GM12878 (cell line): Measurements from ENCODE around the gene YARS1. TPM values are rescaled to one million over a fixed set of nuclear protein-coding genes. Genes with fewer than 3 reads are reported as not detected.

Experiments used
- ATAC-seq: fragments of 200-7000 bp; cut with Tn5 transposase; 3 replicates; pipeline ENCODE4 v1.9.1; 2020; ENCODE audit warnings: mild to moderate bottlenecking, moderate library complexity
- BruUV-seq: library from RNA; stranded (reverse); fragments of 400-500 nt; replicated peaks from 2 replicates; lab custom pipeline; 2021; lab: Mats Ljungman, UMichigan
- CTCF ChIA-PET: fragments of 300-600 bp; sonication (Branson Sonifier 250); formaldehyde crosslinking; extraction: SDS; loops from one replicate; lab custom pipeline; 2021; ENCODE audit warnings: inconsistent platforms; lab: Yijun Ruan, JAX
- POLR2A ChIA-PET: fragments of 350-600 bp; formaldehyde crosslinking; extraction: SDS; loops from one replicate; lab custom pipeline; 2021; ENCODE audit warnings: inconsistent platforms; lab: Charles Lee
- RAD21 ChIA-PET: fragments of 300-600 bp; sonication (Branson Sonifier 250); formaldehyde crosslinking; loops from one replicate; lab custom pipeline; 2023; ENCODE audit warnings: antibody characterized with exemption; ENCODE audit not compliant: unreplicated experiment; lab: Charles Lee
- SMC1A ChIA-PET: fragments of 300-600 bp; sonication (Branson Sonifier 250); formaldehyde crosslinking; loops from one replicate; lab custom pipeline; 2023; ENCODE audit not compliant: unreplicated experiment, uncharacterized antibody; lab: Charles Lee
- DNase-seq: peaks from one replicate; pipeline ENCODE4 v3.0.0-alpha.2; 2011; ENCODE audit warnings: low read depth, low spot score
- FAIRE-seq: peaks from 3 replicates; lab custom pipeline; 2011; peaks lifted over from hg19 to GRCh38; lab: Jason Lieb, UNC
- H2AFZ ChIP-seq: 2 replicates; pipeline ENCODE4 v1.6.0; 2011; ENCODE audit warnings: low read depth, low read length, control low read depth; ENCODE audit not compliant: control insufficient read depth
- H3K27ac ChIP-seq: 2 replicates; pipeline ENCODE4 v1.5.1; 2011; ENCODE audit warnings: control low read depth; ENCODE audit not compliant: control insufficient read depth, insufficient read depth
- H3K27me3 ChIP-seq, 2 experiments: replicated peaks in 1 of 2; 2 replicates each; pipeline versions ENCODE4 v1.6.0 to v1.6.1; 2011; ENCODE audit warnings: low read length in 1 of 2; ENCODE audit not compliant: control insufficient read depth in 2 of 2, insufficient read depth in 2 of 2
- H3K36me3 ChIP-seq, 2 experiments: 2 replicates each; pipeline ENCODE4 v1.5.1; 2011; ENCODE audit warnings: low read length in 1 of 2; ENCODE audit not compliant: control insufficient read depth in 2 of 2, insufficient read depth in 2 of 2
- H3K4me1 ChIP-seq: 2 replicates; pipeline ENCODE4 v1.6.1; 2011; ENCODE audit warnings: mild to moderate bottlenecking, low read length, moderate library complexity, mixed read lengths; ENCODE audit not compliant: control insufficient read depth, insufficient read depth
- H3K4me2 ChIP-seq: 2 replicates; pipeline ENCODE4 v1.6.0; 2011; ENCODE audit warnings: control low read depth; ENCODE audit not compliant: control insufficient read depth, insufficient read depth
- H3K4me3 ChIP-seq: fragments of 200-600 bp; sonication (generic); 2 replicates; pipeline ENCODE4 v1.5.1; 2016
- H3K79me2 ChIP-seq: 2 replicates; pipeline ENCODE4 v1.6.0; 2011; ENCODE audit warnings: low read length; ENCODE audit not compliant: control insufficient read depth, insufficient read depth
- H3K9ac ChIP-seq: 2 replicates; pipeline ENCODE4 v1.8.0; 2011; ENCODE audit warnings: low read length, control low read depth, mixed read lengths; ENCODE audit not compliant: control insufficient read depth, insufficient read depth
- H3K9me3 ChIP-seq: replicated peaks from 3 replicates; pipeline ENCODE4 v1.5.1; 2011; ENCODE audit warnings: mild to moderate bottlenecking, low read length; ENCODE audit not compliant: control insufficient read depth, insufficient read depth
- H4K20me1 ChIP-seq: 2 replicates; pipeline ENCODE4 v1.6.0; 2011; ENCODE audit not compliant: control insufficient read depth, insufficient read depth
- BHLHE40 ChIP-seq, 2 experiments: fragments of 450-650 bp in 1 of 2; IDR thresholded peaks; 2 replicates each; pipeline ENCODE4 v1.6.1; 2011 to 2017; ENCODE audit warnings: low read depth in 2 of 2, borderline replicate concordance in 1 of 2, improper control_type of control experiment in 1 of 2, low read length in 1 of 2, mild to moderate bottlenecking in 1 of 2
- BMI1 ChIP-seq: fragments of 450-650 bp; IDR thresholded peaks from 2 replicates; pipeline ENCODE4 v1.6.1; 2016; ENCODE audit warnings: mild to moderate bottlenecking, moderate library complexity, borderline replicate concordance
- RCOR1 ChIP-seq: conservative IDR thresholded peaks from 2 replicates; pipeline ENCODE4 v1.6.1; 2012; ENCODE audit warnings: low read depth, low read length, improper control_type of control experiment
- SMAD1 ChIP-seq: fragments of 450-650 bp; IDR thresholded peaks from 2 replicates; pipeline ENCODE4 v1.6.1; 2018; ENCODE audit warnings: mild to moderate bottlenecking, low read depth; ENCODE audit not compliant: partially characterized antibody
- SREBF2 ChIP-seq: IDR thresholded peaks from 2 replicates; pipeline ENCODE4 v1.6.1; 2012; ENCODE audit warnings: mild to moderate bottlenecking, low read length
- ZNF207 ChIP-seq: fragments of 450-650 bp; IDR thresholded peaks from 2 replicates; pipeline ENCODE4 v1.6.1; 2014; ENCODE audit warnings: antibody characterized with exemption, mild to moderate bottlenecking, borderline replicate concordance
- WGBS: methylation state at CpG from one replicate; pipeline ENCODE4 v1.1.6; 2016; ENCODE audit warnings: low lambda C conversion rate; ENCODE audit not compliant: insufficient replicate concordance, insufficient coverage; ENCODE audit errors: missing lambda C conversion rate; 5-methylcytosine and 5-hydroxymethylcytosine counted together
- in situ Hi-C: fragments of 300-500 bp; cut with MboI; formaldehyde crosslinking; loops from 9 replicates; pipeline ENCODE4 v1.14.3; 2018; ENCODE audit warnings: mixed read lengths
- intact Hi-C: fragments of 100-400 bp; cut with micrococcal nuclease; formaldehyde crosslinking; loops from one replicate; pipeline ENCODE4 v1.14.2; 2022; ENCODE audit not compliant: unreplicated experiment
- polyA plus RNA-seq, 11 experiments: library from polyadenylated mRNA; depleted of rRNA in 4 of 11; unstranded in 6 of 11; stranded (reverse) in 5 of 11; fragments of >200 nt; fragmentation: Nextera tagmentation in 4 of 11; fragmentation: Illumina TruSeq in 1 of 11; extraction: Ambion mirVana in 4 of 11; extraction: Trizol in 1 of 11; gene quantifications; 1 replicate in 1 of 11; 2 replicates in 10 of 11; pipeline versions ENCODE4 v1.2.1 to v1.2.3, GENCODE V29; 2011 to 2016; ENCODE audit warnings: inconsistent platforms in 2 of 11, missing spikeins in 2 of 11, low read depth in 1 of 11
- total RNA-seq, 4 experiments: library from RNA; depleted of rRNA in 3 of 4; stranded (reverse); fragments of >200 nt in 3 of 4; fragmentation: Illumina TruSeq in 1 of 4; extraction: Trizol in 1 of 4; gene quantifications; 2 replicates each; pipeline versions ENCODE4 v1.2.1 to v1.2.3, GENCODE V29; 2013 to 2021
- TF ChIP-seq, protein P1 (sequence below): fragments of 450-650 bp; conservative IDR thresholded peaks from 2 replicates; pipeline ENCODE4 v1.6.1; 2017; ENCODE audit warnings: mild to moderate bottlenecking, moderate library complexity
- TF ChIP-seq, protein P2 (sequence below): IDR thresholded peaks from 2 replicates; pipeline ENCODE4 v1.6.1; 2011; ENCODE audit warnings: borderline replicate concordance, low read depth, mild to moderate bottlenecking, moderate library complexity, low read length; ENCODE audit not compliant: insufficient read depth, poor library complexity, severe bottlenecking
- TF ChIP-seq, protein P3 (sequence below): fragments of 450-650 bp; IDR thresholded peaks from 2 replicates; pipeline ENCODE4 v1.6.1; 2017; ENCODE audit warnings: mild to moderate bottlenecking
- TF ChIP-seq, protein P4 (sequence below): fragments of 450-650 bp; IDR thresholded peaks from 2 replicates; pipeline ENCODE4 v1.6.1; 2016; ENCODE audit warnings: mild to moderate bottlenecking

YARS1 gene
- total and polyA plus RNA-seq, 10 of the 15 experiments (the other 5 are each of a cell fraction or from before 2014, with no cell fraction given), result 39.9 to 202 (median 136) TPM

DNA sequence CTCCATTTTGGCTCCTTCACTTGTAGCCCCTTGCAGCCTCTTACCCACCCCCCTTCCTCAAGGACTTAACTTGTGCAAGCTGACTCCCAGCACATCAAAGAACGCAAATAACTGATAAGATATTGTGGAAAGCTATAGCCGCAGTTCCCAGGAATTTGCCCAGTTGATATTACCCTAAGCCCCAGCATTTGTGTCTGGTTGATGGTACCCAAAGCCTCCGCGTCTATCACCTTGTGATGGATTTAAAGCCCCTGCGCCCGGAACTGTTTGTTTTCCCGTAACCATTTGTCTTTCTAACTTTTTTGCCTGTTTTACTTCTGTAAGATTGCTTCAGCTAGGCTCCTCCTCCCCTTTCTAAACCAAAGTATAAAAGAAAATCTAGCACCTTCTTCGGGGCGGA is 5.9 kb downstream of the YARS1 start (continued):
- TF ChIP-seq, protein P1, sequence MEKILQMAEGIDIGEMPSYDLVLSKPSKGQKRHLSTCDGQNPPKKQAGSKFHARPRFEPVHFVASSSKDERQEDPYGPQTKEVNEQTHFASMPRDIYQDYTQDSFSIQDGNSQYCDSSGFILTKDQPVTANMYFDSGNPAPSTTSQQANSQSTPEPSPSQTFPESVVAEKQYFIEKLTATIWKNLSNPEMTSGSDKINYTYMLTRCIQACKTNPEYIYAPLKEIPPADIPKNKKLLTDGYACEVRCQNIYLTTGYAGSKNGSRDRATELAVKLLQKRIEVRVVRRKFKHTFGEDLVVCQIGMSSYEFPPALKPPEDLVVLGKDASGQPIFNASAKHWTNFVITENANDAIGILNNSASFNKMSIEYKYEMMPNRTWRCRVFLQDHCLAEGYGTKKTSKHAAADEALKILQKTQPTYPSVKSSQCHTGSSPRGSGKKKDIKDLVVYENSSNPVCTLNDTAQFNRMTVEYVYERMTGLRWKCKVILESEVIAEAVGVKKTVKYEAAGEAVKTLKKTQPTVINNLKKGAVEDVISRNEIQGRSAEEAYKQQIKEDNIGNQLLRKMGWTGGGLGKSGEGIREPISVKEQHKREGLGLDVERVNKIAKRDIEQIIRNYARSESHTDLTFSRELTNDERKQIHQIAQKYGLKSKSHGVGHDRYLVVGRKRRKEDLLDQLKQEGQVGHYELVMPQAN, result no peak
- no peak for TF ChIP-seq BMI1
- TF ChIP-seq, protein P2, sequence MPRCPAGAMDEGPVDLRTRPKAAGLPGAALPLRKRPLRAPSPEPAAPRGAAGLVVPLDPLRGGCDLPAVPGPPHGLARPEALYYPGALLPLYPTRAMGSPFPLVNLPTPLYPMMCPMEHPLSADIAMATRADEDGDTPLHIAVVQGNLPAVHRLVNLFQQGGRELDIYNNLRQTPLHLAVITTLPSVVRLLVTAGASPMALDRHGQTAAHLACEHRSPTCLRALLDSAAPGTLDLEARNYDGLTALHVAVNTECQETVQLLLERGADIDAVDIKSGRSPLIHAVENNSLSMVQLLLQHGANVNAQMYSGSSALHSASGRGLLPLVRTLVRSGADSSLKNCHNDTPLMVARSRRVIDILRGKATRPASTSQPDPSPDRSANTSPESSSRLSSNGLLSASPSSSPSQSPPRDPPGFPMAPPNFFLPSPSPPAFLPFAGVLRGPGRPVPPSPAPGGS, result no peak
- TF ChIP-seq, all 136 proteins: peak for 0

DNA sequence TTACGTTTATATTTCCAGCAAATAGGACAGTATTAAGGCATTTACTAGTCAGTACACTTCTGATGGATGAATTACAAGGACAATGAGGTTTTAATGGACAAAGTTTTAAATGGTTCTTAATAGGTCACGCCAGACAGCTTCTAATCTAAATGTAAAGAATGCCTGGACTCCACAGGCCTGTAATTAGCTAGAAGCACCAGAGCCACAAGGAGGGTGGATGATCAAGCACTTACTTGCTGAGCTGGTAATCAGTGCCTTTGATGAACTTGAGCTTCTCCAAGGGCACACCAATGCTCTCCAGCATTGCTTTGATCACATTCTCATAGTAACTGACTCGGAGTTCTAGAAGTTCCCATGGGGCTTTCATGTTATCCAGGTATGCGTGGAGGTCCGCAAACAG is 6.8 kb downstream of the YARS1 start:
- Histone ChIP-seq H3K27ac (no peak overlapping the region), H3K4me2 (no peak overlapping the region), H4K20me1 (peaks cover 4% of the 10 kb centered on the region), H3K4me1 (peaks cover 13% of the 10 kb centered on the region; the same call in 1 of the 2 replicates), H3K27me3 (no peaks in the 10 kb centered on the region), H3K4me3 (no peak overlapping the region), H3K36me3 (peaks cover 14 to 26% of the 10 kb centered on the region in 2 experiments), H2AFZ (no peak overlapping the region), H3K9me3 (no peaks in the 10 kb centered on the region; the same call in 2 of the 3 replicates), H3K79me2 (peaks cover 52% of the 10 kb centered on the region), H3K9ac (no peak overlapping the region)
- SMC1A ChIA-PET, result no interaction called here
- POLR2A ChIA-PET, result interaction anchor here (0.6 kb wide), 1 partner anchor 379 kb away, joined by 7 read pairs; no protein-coding TSS in a partner anchor
- DNase-seq (no peak), FAIRE-seq (no peak), ATAC-seq (no peak)
- no peak for TF ChIP-seq RCOR1
- TF ChIP-seq, protein P3, sequence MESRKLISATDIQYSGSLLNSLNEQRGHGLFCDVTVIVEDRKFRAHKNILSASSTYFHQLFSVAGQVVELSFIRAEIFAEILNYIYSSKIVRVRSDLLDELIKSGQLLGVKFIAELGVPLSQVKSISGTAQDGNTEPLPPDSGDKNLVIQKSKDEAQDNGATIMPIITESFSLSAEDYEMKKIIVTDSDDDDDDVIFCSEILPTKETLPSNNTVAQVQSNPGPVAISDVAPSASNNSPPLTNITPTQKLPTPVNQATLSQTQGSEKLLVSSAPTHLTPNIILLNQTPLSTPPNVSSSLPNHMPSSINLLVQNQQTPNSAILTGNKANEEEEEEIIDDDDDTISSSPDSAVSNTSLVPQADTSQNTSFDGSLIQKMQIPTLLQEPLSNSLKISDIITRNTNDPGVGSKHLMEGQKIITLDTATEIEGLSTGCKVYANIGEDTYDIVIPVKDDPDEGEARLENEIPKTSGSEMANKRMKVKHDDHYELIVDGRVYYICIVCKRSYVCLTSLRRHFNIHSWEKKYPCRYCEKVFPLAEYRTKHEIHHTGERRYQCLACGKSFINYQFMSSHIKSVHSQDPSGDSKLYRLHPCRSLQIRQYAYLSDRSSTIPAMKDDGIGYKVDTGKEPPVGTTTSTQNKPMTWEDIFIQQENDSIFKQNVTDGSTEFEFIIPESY, result no peak
- TF ChIP-seq, protein P4, sequence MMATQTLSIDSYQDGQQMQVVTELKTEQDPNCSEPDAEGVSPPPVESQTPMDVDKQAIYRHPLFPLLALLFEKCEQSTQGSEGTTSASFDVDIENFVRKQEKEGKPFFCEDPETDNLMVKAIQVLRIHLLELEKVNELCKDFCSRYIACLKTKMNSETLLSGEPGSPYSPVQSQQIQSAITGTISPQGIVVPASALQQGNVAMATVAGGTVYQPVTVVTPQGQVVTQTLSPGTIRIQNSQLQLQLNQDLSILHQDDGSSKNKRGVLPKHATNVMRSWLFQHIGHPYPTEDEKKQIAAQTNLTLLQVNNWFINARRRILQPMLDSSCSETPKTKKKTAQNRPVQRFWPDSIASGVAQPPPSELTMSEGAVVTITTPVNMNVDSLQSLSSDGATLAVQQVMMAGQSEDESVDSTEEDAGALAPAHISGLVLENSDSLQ, result no peak
- no peak for TF ChIP-seq SREBF2
- no peak for TF ChIP-seq BHLHE40 (IDR thresholded peaks at IDR 0.05; ENCODE audit: borderline replicate concordance in 1 of 2, low read depth in 2 of 2, low read length in 1 of 2)
- TF ChIP-seq SMAD1, result no peak
- no peak for TF ChIP-seq ZNF207
- RAD21 ChIA-PET, result interaction anchor here (1.6 kb wide), 1 partner anchor 98 kb away, joined by 3 read pairs; no protein-coding TSS in a partner anchor
- 84% methylated on average over 5 of the region's 5 CpGs for WGBS
- intact Hi-C loops (no loop called here), in situ Hi-C loops (no loop called here)
- no TSS peak for BruUV-seq
- CTCF ChIA-PET, result no interaction called here
